T-helper 2 cell treated with Interferon-gamma antibody and Interleukin-4, amounts not matched to agents 5 μg/mL and 100 μg/mL, for 36 hours (primary cell): Measurements from ENCODE around the gene POLR3G.
A peak's percentile ranks its signal among the peaks of the same experiment; 100 is the strongest.

ENCODE experiments used
- DNase-seq: peaks from one replicate; pipeline ENCODE4 v3.0.0; 2021; ENCODE audit warnings: low spot score
- H3K27ac Mint-ChIP-seq: one replicate; pipeline ENCODE4 v1.8.0; 2021; ENCODE audit warnings: mild to moderate bottlenecking, mixed read lengths
- H3K27me3 Mint-ChIP-seq: one replicate; pipeline ENCODE4 v1.8.0; 2021; ENCODE audit warnings: low read depth, mixed read lengths
- H3K36me3 Mint-ChIP-seq: one replicate; pipeline ENCODE4 v1.8.0; 2021; ENCODE audit warnings: low read depth, mixed read lengths
- H3K4me1 Mint-ChIP-seq: one replicate; pipeline ENCODE4 v1.8.0; 2021; ENCODE audit warnings: low read depth, mixed read lengths
- H3K4me3 Mint-ChIP-seq: one replicate; pipeline ENCODE4 v1.8.0; 2022; ENCODE audit warnings: mild to moderate bottlenecking, moderate library complexity, mixed read lengths
- H3K9me3 Mint-ChIP-seq: one replicate; pipeline ENCODE4 v1.8.0; 2021; ENCODE audit warnings: mixed read lengths

Gene POLR3G

DNA sequence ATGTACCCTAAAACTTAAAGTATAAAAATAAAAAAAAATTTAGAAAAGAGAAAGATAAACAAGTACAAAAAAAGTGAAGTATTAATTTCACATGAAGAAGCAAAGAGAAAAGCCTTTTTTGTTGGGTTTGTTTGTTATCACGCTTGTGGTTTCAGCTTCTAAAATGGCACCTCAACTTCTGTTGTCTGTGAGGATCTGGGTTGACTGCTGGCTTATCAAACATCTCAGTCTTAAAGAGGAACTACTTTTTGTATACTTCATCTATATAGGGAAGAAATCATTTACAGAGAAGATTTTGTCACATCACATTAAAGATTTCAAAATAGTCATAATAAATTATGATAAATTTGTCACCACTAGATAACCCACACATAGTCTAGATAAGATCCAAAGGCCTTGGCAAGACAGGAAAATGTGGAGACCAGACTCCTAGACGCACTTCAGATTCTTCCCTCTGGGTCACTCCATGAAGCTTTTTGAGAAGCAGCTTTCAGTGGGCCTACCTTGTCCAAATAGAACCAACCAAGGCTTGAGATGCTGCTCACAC is 75.1 kb downstream of the POLR3G start:
- Mint-ChIP-seq H3K27me3 (peaks cover 37% of the 10 kb centered on the region), H3K9me3 (no peaks in the 10 kb centered on the region), H3K36me3 (no peaks in the 10 kb centered on the region), H3K4me1 (peaks cover 2% of the 10 kb centered on the region), H3K27ac (no peak overlapping the region), H3K4me3 (no peak overlapping the region)
- DNase-seq: no peak

DNA sequence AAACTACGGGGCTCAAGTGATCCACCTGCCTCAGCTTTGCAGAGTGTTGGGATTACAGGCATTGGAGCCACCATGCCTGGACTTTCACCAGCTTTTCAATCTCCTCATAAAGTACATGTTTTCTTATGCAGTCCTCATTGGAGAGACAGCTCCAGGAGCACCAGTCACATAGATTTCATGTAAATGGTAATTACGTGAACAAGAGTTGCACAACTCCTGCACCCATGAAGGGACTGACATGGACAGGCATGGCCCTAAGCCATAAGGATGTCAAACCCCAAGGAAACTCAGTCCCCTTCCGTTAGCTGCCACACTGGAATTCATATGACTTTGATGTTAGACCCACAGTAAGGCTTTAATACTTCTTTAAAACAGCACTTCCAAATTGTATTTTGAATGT is 76.3 kb downstream of the POLR3G start:
- DNase-seq: no peak
- Mint-ChIP-seq H3K4me1 (peaks cover 2% of the 10 kb centered on the region), H3K4me3 (no peak overlapping the region), H3K27me3 (peaks cover 43% of the 10 kb centered on the region), H3K9me3 (no peaks in the 10 kb centered on the region), H3K36me3 (no peaks in the 10 kb centered on the region), H3K27ac (no peak overlapping the region)

DNA sequence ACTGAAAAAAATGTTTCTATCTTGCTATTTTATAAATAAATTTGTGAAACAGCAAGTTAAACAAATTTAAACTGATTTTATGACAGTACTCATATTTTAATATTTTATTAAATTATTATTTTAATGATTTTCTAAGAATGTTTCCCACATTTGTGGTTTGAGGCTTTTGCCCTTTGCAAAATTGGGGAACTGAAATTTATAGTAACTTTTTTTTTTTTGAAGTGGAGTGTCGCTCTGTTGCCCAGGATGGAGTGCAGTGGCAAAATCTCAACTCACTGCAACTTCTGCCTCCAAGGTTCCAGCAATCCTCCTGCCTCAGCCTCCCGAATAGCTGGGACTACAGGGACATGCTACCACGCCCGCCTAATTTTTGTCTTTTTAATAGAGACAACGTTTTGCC is 76.7 kb downstream of the POLR3G start:
- H3K9me3 Mint-ChIP-seq: no peaks in the 10 kb centered on the region
- H3K27me3 Mint-ChIP-seq: peaks cover 47% of the 10 kb centered on the region
- peaks cover 2% of the 10 kb centered on the region for H3K4me1 Mint-ChIP-seq
- H3K4me3 Mint-ChIP-seq: no peak overlapping the region
- no peak for DNase-seq
- H3K36me3 Mint-ChIP-seq: no peaks in the 10 kb centered on the region
- no peak overlapping the region for H3K27ac Mint-ChIP-seq

DNA sequence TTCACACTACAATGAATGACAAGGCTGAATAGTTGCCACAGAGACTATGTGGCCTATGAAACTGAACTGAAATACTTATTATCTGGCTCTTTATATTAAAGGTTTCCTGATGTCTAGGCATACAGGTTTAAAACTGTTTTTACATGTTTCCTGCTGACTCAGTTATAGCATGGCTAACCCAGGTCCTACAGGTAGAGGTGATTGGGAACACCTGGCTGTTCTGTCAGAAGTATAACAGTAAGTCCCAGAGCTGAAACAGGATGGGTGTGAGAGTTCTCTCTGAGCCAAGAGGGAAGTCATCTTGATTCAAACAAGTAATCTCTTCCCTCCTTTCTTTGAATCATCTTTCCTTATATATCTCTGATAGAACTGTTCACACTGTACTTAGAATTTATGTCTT is 79.0 kb downstream of the POLR3G start:
- no peak for DNase-seq
- Mint-ChIP-seq H3K36me3 (no peaks in the 10 kb centered on the region), H3K27me3 (peaks cover 62% of the 10 kb centered on the region), H3K4me1 (peaks cover 8% of the 10 kb centered on the region), H3K4me3 (no peak overlapping the region), H3K27ac (no peak overlapping the region), H3K9me3 (no peaks in the 10 kb centered on the region)

DNA sequence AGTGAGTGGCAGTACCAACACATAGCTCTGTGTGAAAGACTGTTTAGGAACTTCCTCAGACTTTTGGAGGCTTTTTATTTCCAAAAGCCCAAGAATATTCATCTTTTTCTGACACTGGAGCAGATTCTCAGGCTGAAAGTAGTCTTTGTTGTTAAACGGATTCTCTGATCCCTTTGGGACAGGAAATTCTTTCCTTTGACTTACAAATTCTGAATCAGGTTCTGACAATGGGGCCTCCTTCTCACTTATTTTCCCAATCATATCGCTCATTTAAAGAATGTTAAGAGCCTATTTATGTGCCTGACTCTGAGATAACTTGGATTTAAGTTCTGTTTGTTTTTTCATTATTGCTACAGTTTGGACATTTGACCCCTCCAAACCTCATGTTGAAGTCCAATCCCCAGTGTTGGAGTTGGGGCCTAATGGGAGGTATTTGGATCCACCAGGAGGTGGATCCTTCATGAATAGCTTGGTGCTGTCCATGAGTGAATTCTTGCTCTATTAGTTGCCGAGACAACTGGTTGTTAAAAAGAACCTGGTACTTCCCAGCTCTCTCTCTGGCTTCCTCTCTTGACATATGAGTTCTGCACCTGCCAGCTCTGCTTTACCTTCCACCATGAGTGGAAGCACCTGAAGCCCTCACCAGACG is 79.8 kb downstream of the POLR3G start:
- Mint-ChIP-seq H3K27me3 (peaks cover 67% of the 10 kb centered on the region), H3K27ac (no peak overlapping the region), H3K4me3 (no peak overlapping the region), H3K9me3 (no peaks in the 10 kb centered on the region), H3K36me3 (no peaks in the 10 kb centered on the region), H3K4me1 (peaks cover 11% of the 10 kb centered on the region)
- DNase-seq: no peak

DNA sequence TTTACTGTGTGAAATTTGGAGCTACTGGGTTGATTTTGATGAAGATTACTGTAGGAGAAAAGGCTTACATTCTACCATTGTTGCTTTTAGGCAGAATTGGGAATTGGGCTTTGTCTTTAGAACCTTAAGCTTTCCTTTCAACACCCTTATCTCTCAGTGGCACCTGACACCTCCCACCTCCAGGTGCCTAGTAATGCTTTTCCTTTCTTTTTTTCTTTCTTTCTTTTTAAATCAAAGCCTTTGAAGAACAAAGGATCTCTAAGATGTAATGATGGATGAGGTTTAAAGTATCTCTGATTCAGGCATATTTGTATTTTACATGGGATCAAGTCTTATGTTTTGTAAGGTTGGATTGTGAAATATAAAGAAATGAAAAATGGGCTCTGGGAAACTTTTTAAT is 81.0 kb downstream of the POLR3G start:
- H3K9me3 Mint-ChIP-seq: no peaks in the 10 kb centered on the region
- H3K4me3 Mint-ChIP-seq: no peak overlapping the region
- peaks cover 9% of the 10 kb centered on the region for H3K4me1 Mint-ChIP-seq
- no peaks in the 10 kb centered on the region for H3K36me3 Mint-ChIP-seq
- no peak overlapping the region for H3K27ac Mint-ChIP-seq
- DNase-seq: no peak
- H3K27me3 Mint-ChIP-seq: peaks cover 73% of the 10 kb centered on the region

DNA sequence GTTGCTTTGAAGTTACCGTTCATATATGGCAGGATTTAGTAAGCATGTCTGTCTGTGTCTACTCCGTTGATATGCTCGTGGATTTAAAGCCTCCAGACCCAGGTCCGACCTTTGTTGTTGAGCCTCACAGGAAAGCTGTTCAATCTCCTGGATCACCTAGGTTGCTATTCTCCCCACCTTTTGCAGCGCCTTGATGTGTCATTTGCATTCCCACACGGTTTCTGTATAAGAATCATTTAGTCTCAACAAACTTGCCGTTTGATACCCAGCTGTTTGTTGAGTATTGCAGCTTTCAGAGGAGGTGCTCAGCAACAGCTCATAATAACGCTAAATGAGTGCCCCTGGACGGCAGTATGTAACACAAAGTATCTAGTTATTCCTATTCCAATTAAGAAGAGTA is 82.7 kb downstream of the POLR3G start:
- DNase-seq: no peak
- H3K36me3 Mint-ChIP-seq: no peaks in the 10 kb centered on the region

DNA sequence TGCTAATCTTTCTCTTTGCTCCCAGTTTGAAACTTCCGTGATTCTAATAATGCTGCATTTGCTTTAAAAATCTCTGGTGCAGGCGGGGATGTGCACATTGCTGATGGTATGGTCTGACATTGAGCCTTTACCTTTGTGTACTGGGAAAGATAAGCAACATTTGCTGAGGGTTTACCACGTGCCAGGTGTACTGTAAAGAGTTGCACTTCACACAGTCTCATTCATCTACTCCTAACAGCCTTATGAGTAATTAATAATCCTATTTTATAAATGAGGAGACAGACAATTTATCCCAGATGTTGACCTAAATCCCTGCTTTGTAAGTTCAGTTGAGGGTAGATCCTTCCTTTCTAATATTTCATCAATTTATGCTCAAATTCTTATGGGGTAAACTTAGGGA is 83.2 kb downstream of the POLR3G start:
- H3K27ac Mint-ChIP-seq: no peak overlapping the region
- peaks cover 76% of the 10 kb centered on the region for H3K27me3 Mint-ChIP-seq
- peaks cover 9% of the 10 kb centered on the region for H3K4me1 Mint-ChIP-seq
- DNase-seq: no peak
- H3K9me3 Mint-ChIP-seq: no peaks in the 10 kb centered on the region
- H3K36me3 Mint-ChIP-seq: no peaks in the 10 kb centered on the region
- H3K4me3 Mint-ChIP-seq: peak overlapping the region; percentile 61

More for the DNA sequence above, 82.7 kb downstream of the POLR3G start:
- H3K27me3 Mint-ChIP-seq: peaks cover 76% of the 10 kb centered on the region
- H3K4me3 Mint-ChIP-seq: no peak overlapping the region
- no peaks in the 10 kb centered on the region for H3K9me3 Mint-ChIP-seq
- H3K4me1 Mint-ChIP-seq: peaks cover 9% of the 10 kb centered on the region
- no peak overlapping the region for H3K27ac Mint-ChIP-seq

DNA sequence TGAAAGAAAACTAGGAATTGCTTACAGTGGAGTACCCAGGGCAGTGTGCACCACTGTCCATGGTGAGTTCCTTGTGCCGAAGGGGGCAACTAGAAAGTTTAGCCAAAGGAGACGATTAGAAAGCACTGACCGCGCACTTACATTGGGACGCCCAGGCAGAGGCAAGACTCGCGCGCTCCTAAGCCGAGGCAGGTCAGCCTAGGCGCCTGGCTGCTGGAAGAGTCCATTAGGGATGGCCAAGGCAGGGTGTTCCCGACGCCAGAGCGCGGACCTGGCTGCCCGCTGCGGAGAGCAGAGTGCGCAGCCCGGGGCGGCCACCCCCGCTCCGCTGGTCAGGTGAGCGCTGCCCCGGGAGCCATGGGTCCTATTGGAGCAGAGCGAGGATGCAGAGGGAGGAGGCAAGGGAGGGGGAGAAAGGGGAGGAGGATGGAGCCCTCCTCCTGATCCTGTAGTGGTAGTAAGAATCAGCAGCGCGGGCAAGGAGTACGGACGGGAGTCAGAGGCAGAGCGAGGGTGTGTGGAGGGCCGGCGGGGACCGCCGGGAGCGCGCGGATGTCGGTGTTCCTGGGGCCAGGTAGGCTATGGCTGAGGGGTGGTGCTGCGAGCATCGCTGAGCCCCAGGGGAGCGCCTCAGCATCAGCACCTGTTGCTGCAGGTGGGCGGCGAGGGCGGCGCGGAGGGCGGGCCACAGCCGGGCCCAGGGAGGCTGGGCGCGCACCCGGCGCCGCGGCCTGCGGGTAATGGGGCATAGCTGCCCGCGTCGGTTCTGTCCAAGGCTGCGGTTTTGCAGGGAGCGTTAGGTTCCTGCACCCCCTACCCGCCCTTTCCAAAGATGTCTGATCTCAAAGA is 83.9 kb downstream of the POLR3G start, which contains the start of gene ADGRV1:
ADGRV1 (plus strand) TSS at position 454 of the 849 bp plus-strand sequence; CDS start at position 553, 99 bp downstream.
- H3K4me1 Mint-ChIP-seq: peaks cover 9% of the 10 kb centered on the region
- no peaks in the 10 kb centered on the region for H3K9me3 Mint-ChIP-seq
- peaks cover 73% of the 10 kb centered on the region for H3K27me3 Mint-ChIP-seq
- H3K27ac Mint-ChIP-seq: no peak within 1 kb of the TSS
- no peaks in the 10 kb centered on the region for H3K36me3 Mint-ChIP-seq
- DNase-seq: no peak
- H3K4me3 Mint-ChIP-seq: peak within 1 kb of the TSS; percentile 61

DNA sequence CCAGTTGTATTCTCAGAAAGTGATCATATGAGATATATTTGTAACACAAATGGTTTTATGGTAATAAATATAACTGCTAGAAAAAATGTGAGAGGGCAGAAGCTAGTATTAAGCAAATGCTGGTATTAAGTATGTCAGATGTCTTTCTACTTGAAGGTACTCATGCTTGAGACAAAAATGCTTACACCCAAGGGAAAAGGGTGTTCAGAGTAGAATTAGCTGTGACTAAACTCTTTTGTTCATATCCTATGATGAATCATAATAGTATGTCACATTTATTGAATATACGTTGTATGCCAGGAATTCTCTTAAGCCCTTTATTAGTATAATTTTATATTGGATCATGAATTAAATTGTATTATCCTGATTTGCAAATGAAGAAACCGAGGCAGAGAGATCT is 86.1 kb downstream of the POLR3G start:
- H3K36me3 Mint-ChIP-seq: no peaks in the 10 kb centered on the region
- peaks cover 54% of the 10 kb centered on the region for H3K27me3 Mint-ChIP-seq
- H3K27ac Mint-ChIP-seq: no peak overlapping the region
- no peak for DNase-seq
- no peak overlapping the region for H3K4me3 Mint-ChIP-seq
- H3K4me1 Mint-ChIP-seq: peaks cover 9% of the 10 kb centered on the region
- H3K9me3 Mint-ChIP-seq: no peaks in the 10 kb centered on the region

DNA sequence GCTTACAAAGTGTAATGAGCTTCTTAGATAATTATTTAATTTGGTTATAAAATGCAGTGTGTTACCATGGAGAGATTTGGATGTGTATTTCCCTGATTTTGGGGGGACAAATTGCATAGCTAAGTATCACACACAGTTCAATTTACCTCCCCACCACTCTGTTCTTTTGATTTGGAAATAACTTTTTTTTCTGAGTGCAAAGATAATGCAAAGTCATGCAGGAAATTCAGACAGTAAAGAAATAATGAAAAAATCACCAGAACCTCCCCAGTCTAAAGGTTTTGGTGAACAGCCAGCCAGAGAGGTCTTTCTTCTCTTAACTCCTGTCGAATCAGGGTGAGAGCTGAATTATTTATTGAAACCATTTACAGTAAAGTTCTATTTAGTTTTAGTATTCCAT is 87.1 kb downstream of the POLR3G start:
- Mint-ChIP-seq H3K36me3 (no peaks in the 10 kb centered on the region), H3K27ac (no peak overlapping the region), H3K9me3 (no peaks in the 10 kb centered on the region), H3K4me1 (peaks cover 9% of the 10 kb centered on the region), H3K27me3 (peaks cover 47% of the 10 kb centered on the region), H3K4me3 (no peak overlapping the region)
- DNase-seq: no peak

DNA sequence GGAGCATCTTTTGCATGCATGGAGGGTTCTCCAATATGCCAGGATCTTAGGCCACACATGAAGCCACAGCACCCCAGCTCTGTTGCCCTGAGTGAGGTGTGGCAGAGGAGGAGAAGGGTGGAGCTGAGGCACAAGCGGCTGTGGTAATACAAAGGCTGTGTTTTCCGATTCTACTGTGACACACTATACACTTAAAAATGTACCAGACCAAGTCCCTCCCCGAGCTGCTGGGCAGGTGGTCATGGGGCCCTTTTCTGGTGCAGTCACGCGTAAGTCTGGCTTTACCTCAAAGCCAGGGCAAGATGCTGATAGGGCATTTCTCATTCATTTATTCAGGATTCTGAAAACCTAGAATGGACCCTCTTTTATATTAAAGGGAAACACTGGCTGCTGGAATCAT is 87.7 kb downstream of the POLR3G start:
- Mint-ChIP-seq H3K27ac (no peak overlapping the region), H3K4me3 (no peak overlapping the region), H3K27me3 (peaks cover 41% of the 10 kb centered on the region), H3K9me3 (no peaks in the 10 kb centered on the region), H3K36me3 (no peaks in the 10 kb centered on the region), H3K4me1 (peaks cover 9% of the 10 kb centered on the region)
- no peak for DNase-seq

DNA sequence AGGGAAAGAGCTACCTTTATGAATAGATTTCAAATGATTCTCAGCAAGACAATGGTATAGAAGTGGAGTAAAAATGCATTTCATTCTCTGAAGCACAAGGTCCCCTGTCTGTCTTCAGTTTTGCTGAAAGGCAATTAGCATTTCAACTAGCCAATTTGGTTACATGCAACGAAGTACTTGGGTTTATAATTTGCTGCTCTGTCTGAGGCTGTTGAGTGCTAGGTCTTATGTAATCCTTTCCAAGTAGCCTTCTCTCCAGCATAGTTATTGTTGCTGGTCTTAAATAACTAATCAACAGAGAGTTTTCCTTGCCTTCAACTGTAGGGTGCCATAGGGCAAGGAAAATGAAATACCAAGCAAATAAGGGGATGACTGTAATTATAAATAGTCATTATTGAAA is 88.4 kb downstream of the POLR3G start:
- Mint-ChIP-seq H3K4me3 (no peak overlapping the region), H3K27ac (no peak overlapping the region), H3K4me1 (peaks cover 6% of the 10 kb centered on the region), H3K36me3 (no peaks in the 10 kb centered on the region), H3K9me3 (no peaks in the 10 kb centered on the region), H3K27me3 (peaks cover 34% of the 10 kb centered on the region)
- no peak for DNase-seq
